Activated T-cell treated with anti-CD3 and anti-CD28 coated beads, Interleukin-2, amount 50 U/mL, for 72 hours (primary cell): ENCODE data around the gene SEMA3F. TPM values are rescaled to one million over a fixed set of nuclear protein-coding genes. Genes with fewer than 3 reads are reported as not detected.
"Not testable (repeated sequence)": the region's sequence is repeated elsewhere in the genome, so short reads cannot be mapped to it uniquely, and the experiment has no call there.

ENCODE experiments used
- ATAC-seq, 2 donors: fragments of 150-1000 bp; cut with Tn5 transposase; replicated peaks in 1 of 2; 2 replicates each; pipeline ENCODE4 v1.10.0; 2021; ENCODE audit warnings: moderate library complexity in 2 of 2, mild to moderate bottlenecking in 1 of 2
- DNase-seq, 2 donors: peaks; one replicate each; pipeline ENCODE4 v3.0.0; 2021 to 2022; ENCODE audit warnings: mixed read lengths in 1 of 2
- H3K27ac Mint-ChIP-seq: one replicate; pipeline ENCODE4 v1.8.0; 2022; ENCODE audit warnings: mild to moderate bottlenecking, moderate library complexity, mixed read lengths
- H3K27me3 Mint-ChIP-seq: one replicate; pipeline ENCODE4 v1.8.0; 2022; ENCODE audit warnings: low read depth, mixed read lengths
- H3K36me3 Mint-ChIP-seq, 2 donors: one replicate each; pipeline ENCODE4 v1.8.0; 2022; ENCODE audit warnings: mixed read lengths in 2 of 2, mild to moderate bottlenecking in 1 of 2; ENCODE audit not compliant: insufficient read depth in 2 of 2
- H3K4me1 Mint-ChIP-seq: one replicate; pipeline ENCODE4 v1.8.0; 2022; ENCODE audit warnings: low read depth, mixed read lengths
- H3K4me3 Mint-ChIP-seq, 2 donors: one replicate each; pipeline ENCODE4 v1.8.0; 2022; ENCODE audit warnings: mild to moderate bottlenecking in 2 of 2, mixed read lengths in 2 of 2, moderate library complexity in 2 of 2
- H3K9me3 Mint-ChIP-seq, 2 donors: one replicate each; pipeline ENCODE4 v1.8.0; 2022; ENCODE audit warnings: mixed read lengths in 2 of 2
- total RNA-seq, 2 donors: library from RNA; stranded (reverse); gene quantifications; one replicate each; pipeline ENCODE4 v1.2.3, GENCODE V29; 2022

The SEMA3F gene
- total RNA-seq, 2 donors from 2014 or later = 0.25 TPM; not detected in 1

GRCh38 chr3:50226888-50227389 is 71.8 kb downstream of the SEMA3F start:
- peak overlapping the region; percentile 87 to 97 for H3K4me3 Mint-ChIP-seq
- H3K4me1 Mint-ChIP-seq = peaks cover 32% of the 10 kb centered on the region
- ATAC-seq = peak; percentile 37 to 43
- H3K9me3 Mint-ChIP-seq = no peaks in the 10 kb centered on the region
- H3K36me3 Mint-ChIP-seq = no peaks in the 10 kb centered on the region
- peak overlapping the region; percentile 90 for H3K27ac Mint-ChIP-seq
- peaks cover 10% of the 10 kb centered on the region for H3K27me3 Mint-ChIP-seq
- peak; percentile 55 for DNase-seq

GRCh38 chr3:50227390-50228183 is 72.5 kb downstream of the SEMA3F start:
- ATAC-seq = peak; percentile 88
- Mint-ChIP-seq H3K36me3 (no peaks in the 10 kb centered on the region), H3K4me1 (peaks cover 32% of the 10 kb centered on the region), H3K27me3 (peaks cover 10% of the 10 kb centered on the region), H3K4me3 (peak overlapping the region; percentile 87 to 97), H3K27ac (peak overlapping the region; percentile 25), H3K9me3 (no peaks in the 10 kb centered on the region)
- peak; percentile 94 to 96 for DNase-seq

- H3K27ac Mint-ChIP-seq = peak overlapping the region; percentile 25
- not testable (repeated sequence) for H3K36me3 Mint-ChIP-seq, H3K9me3 Mint-ChIP-seq, DNase-seq, ATAC-seq
- peak overlapping the region; percentile 87 to 97 for H3K4me3 Mint-ChIP-seq
- H3K4me1 Mint-ChIP-seq = peaks cover 32% of the 10 kb centered on the region
- H3K27me3 Mint-ChIP-seq = peaks cover 10% of the 10 kb centered on the region
Measured at GRCh38 chr3:50228184-50228763, 73.2 kb downstream of the SEMA3F start.

- Mint-ChIP-seq H3K9me3 (no peaks in the 10 kb centered on the region), H3K27ac (no peak overlapping the region), H3K4me1 (peaks cover 32% of the 10 kb centered on the region), H3K4me3 (peak overlapping the region in 1 of 2 donors; percentile 1), H3K27me3 (peaks cover 9% of the 10 kb centered on the region), H3K36me3 (no peaks in the 10 kb centered on the region)
- DNase-seq (no peak), ATAC-seq (no peak)
Measured at GRCh38 chr3:50229490-50229889, 74.4 kb downstream of the SEMA3F start.

GRCh38 chr3:50230104-50230793 is 75.1 kb downstream of the SEMA3F start:
- DNase-seq (no peak), ATAC-seq (no peak)
- H3K27me3 Mint-ChIP-seq = peaks cover 1% of the 10 kb centered on the region
- H3K4me3 Mint-ChIP-seq = no peak overlapping the region
- no peaks in the 10 kb centered on the region for H3K36me3 Mint-ChIP-seq
- H3K27ac Mint-ChIP-seq = no peak overlapping the region
- H3K4me1 Mint-ChIP-seq = peaks cover 32% of the 10 kb centered on the region
- no peaks in the 10 kb centered on the region for H3K9me3 Mint-ChIP-seq

- H3K27ac Mint-ChIP-seq = no peak overlapping the region
- no peaks in the 10 kb centered on the region for H3K9me3 Mint-ChIP-seq
- ATAC-seq = no peak
- no peak for DNase-seq
- no peaks in the 10 kb centered on the region for H3K36me3 Mint-ChIP-seq
- H3K27me3 Mint-ChIP-seq = no peaks in the 10 kb centered on the region
- H3K4me3 Mint-ChIP-seq = no peak overlapping the region
- peaks cover 34% of the 10 kb centered on the region for H3K4me1 Mint-ChIP-seq
Measured at GRCh38 chr3:50230794-50231125, 75.6 kb downstream of the SEMA3F start.

GRCh38 chr3:50231581-50231980 is 76.5 kb downstream of the SEMA3F start:
- Mint-ChIP-seq H3K27ac (no peak overlapping the region), H3K36me3 (peaks cover 0 to 2% of the 10 kb centered on the region in 2 donors), H3K4me1 (peaks cover 27% of the 10 kb centered on the region), H3K27me3 (no peaks in the 10 kb centered on the region), H3K9me3 (no peaks in the 10 kb centered on the region), H3K4me3 (no peak overlapping the region)
- no peak for DNase-seq
- no peak for ATAC-seq

GRCh38 chr3:50232303-50232702 is 77.2 kb downstream of the SEMA3F start:
- H3K27me3 Mint-ChIP-seq = no peaks in the 10 kb centered on the region
- no peaks in the 10 kb centered on the region for H3K9me3 Mint-ChIP-seq
- no peak overlapping the region for H3K4me3 Mint-ChIP-seq
- ATAC-seq = no peak
- H3K36me3 Mint-ChIP-seq = peaks cover 6 to 9% of the 10 kb centered on the region in 2 donors
- no peak overlapping the region for H3K27ac Mint-ChIP-seq
- no peak for DNase-seq
- H3K4me1 Mint-ChIP-seq = peaks cover 23% of the 10 kb centered on the region

- no peaks in the 10 kb centered on the region for H3K27me3 Mint-ChIP-seq
- H3K4me1 Mint-ChIP-seq = peaks cover 16% of the 10 kb centered on the region
- ATAC-seq = no peak
- H3K4me3 Mint-ChIP-seq = no peak overlapping the region
- H3K9me3 Mint-ChIP-seq = no peaks in the 10 kb centered on the region
- peaks cover 7 to 15% of the 10 kb centered on the region in 2 donors for H3K36me3 Mint-ChIP-seq
- DNase-seq = no peak
- no peak overlapping the region for H3K27ac Mint-ChIP-seq
Measured at GRCh38 chr3:50233176-50233575, 78.1 kb downstream of the SEMA3F start.

GRCh38 chr3:50235716-50236483 is 80.8 kb downstream of the SEMA3F start, which contains the start of gene GNAI2:
Gene GNAI2 (plus strand): TSS chr3:50236204. CDS start chr3:50236336, 132 bp downstream.
- DNase-seq (peak; percentile 99 to 100), ATAC-seq (peak; percentile 91)
- peak within 1 kb of the TSS; percentile 95 for H3K27ac Mint-ChIP-seq
- no peaks in the 10 kb centered on the region for H3K9me3 Mint-ChIP-seq
- H3K36me3 Mint-ChIP-seq = peaks cover 9 to 15% of the 10 kb centered on the region in 2 donors
- peaks cover 34% of the 10 kb centered on the region for H3K4me1 Mint-ChIP-seq
- H3K27me3 Mint-ChIP-seq = no peaks in the 10 kb centered on the region
- peak within 1 kb of the TSS; percentile 94 to 99 for H3K4me3 Mint-ChIP-seq

- H3K27ac Mint-ChIP-seq = peak overlapping the region; percentile 95
- H3K36me3 Mint-ChIP-seq = peaks cover 9 to 15% of the 10 kb centered on the region in 2 donors
- H3K4me1 Mint-ChIP-seq = peaks cover 41% of the 10 kb centered on the region
- H3K4me3 Mint-ChIP-seq = peak overlapping the region; percentile 94 to 99
- H3K9me3 Mint-ChIP-seq = no peaks in the 10 kb centered on the region
- ATAC-seq (no peak), DNase-seq (no peak)
- no peaks in the 10 kb centered on the region for H3K27me3 Mint-ChIP-seq
Measured at GRCh38 chr3:50236484-50237132, 81.5 kb downstream of the SEMA3F start.

- H3K27ac Mint-ChIP-seq = peak overlapping the region; percentile 95
- H3K4me1 Mint-ChIP-seq = peaks cover 47% of the 10 kb centered on the region
- ATAC-seq = no peak
- H3K27me3 Mint-ChIP-seq = no peaks in the 10 kb centered on the region
- no peaks in the 10 kb centered on the region for H3K9me3 Mint-ChIP-seq
- peak; percentile 51 to 55 for DNase-seq
- H3K36me3 Mint-ChIP-seq = peaks cover 9 to 15% of the 10 kb centered on the region in 2 donors
- peak overlapping the region; percentile 94 to 99 for H3K4me3 Mint-ChIP-seq
Measured at GRCh38 chr3:50237133-50237651, 82.1 kb downstream of the SEMA3F start.
